ENCODE results near the gene METAP2.

- TF ChIP-seq CTCF (conservative IDR thresholded peaks at IDR 0.05 in 1 of 2, IDR thresholded peaks at IDR 0.05 in 1 of 2; ENCODE audit: extremely low read depth in 1 of 2, insufficient read depth in 1 of 2, low read depth in 1 of 2, low read length in 2 of 2): no peak
- TF ChIP-seq EZH2 (IDR thresholded peaks at IDR 0.05; ENCODE audit: borderline replicate concordance, low read length): no peak
These were observed 27.4 kb upstream of the METAP2 start for GRCh38 chr12:95446506-95446900.

All from mammary epithelial cell (primary cell).